T follicular helper cell (primary cell): ENCODE data around the gene ZMYND12.

Source experiments
- DNase-seq: peaks from one replicate; pipeline ENCODE4 v3.0.0-alpha.2; 2020; ENCODE audit warnings: low read depth

Gene ZMYND12

DNA sequence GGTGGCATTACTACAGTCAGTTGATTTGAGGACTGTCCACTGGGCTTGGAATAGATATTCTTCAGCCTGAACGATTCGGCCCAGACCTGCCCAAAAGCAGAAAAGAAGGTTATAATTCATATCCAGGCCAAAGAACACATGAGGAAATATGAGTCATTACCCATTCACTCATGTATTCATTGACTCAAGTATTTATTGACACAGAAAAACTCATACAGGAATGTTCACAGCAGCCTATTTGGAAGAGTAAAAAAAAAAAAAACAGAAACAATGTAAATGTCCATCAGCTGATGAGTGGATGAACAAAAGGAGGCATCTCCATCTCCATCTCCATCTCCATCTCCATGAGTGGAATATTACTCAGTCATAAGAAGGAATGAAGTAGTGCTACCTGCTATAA is 15.9 kb downstream of the ZMYND12 start:
- no peak for DNase-seq

GRCh38 chr1:42434340-42434739 is 21.5 kb downstream of the ZMYND12 start:
- no peak for DNase-seq

DNA sequence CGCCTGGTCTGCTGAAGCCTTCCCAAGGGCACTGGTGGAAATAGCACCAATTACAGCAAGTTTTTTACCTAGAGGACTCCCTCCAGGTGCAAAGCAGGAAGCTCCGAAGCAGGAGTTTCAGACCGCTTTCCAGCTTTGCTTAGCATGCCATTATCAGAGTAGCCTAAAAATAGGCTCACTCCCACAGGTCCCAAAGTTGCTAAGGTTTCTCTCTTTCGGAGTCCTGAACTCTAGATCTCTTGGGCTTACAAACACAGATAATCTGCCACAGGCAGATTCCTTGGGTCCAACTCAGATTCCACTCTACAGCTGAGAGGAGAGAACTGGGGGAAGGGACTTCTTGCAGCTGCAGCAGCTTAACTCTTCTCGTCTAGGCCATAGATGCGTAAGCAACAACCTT is 22.5 kb downstream of the ZMYND12 start:
- DNase-seq, result no peak

DNA sequence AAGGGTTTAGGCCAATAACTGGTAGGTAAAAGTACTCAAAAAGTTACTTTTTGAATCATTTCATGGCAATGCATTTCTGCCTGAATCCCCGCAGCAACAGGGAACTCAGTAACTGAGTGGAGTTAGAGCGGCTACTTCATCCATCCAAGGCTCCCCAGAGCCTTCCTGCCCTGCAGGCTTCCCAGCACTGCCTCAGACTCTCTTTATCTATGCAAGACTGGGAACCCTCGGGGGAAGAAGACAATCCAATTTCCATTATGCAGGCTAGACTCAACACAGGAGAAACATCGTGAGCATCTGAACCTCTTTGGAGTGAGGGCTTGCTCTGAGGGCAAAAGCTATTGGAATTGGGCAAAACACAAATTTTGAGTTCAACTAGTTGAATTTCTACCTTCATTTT is 23.1 kb downstream of the ZMYND12 start:
- DNase-seq, result no peak

GRCh38 chr1:42431514-42431913 is 24.3 kb downstream of the ZMYND12 start:
- DNase-seq, result no peak

- no peak for DNase-seq
Measured at GRCh38 chr1:42430286-42431135, 25.3 kb downstream of the ZMYND12 start.

DNA sequence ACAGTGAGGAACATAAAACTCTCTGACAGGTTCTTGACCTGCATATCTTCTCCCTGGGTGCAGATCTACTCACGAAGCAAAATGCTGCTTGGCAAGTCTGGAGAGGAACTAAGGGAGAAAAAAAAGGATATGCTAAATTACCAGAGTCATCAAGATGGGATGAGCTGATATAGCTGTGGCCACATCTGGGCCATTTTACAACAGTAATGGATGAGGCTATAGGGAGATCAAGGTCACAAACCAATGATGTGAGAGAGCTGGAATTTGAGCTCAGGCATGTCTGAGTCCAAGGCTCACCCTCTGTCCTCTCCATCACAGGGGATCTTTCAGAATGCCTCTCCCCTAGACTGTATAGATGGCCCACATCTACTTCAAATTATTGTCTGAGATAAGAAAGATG is 26.2 kb downstream of the ZMYND12 start:
- no peak for DNase-seq

DNA sequence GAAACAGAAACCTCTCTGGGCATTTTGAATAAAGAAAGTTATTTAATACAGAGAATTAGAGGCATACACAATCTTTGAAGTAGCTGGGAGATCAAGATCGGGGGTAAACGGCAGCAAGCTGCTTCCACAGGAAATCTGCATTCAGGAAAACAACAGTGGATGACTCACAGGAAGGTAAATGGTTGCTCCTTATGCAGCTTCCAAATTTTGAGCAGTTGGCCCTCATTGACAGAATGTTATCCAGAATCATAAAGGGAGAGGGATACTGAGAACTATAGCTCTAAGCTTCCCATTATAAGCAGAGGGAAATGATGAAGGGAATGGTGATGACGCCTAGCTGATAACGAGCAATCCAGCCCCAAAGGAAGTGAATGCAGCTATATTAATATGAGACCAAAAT is 28.6 kb downstream of the ZMYND12 start:
- DNase-seq, result no peak

DNA sequence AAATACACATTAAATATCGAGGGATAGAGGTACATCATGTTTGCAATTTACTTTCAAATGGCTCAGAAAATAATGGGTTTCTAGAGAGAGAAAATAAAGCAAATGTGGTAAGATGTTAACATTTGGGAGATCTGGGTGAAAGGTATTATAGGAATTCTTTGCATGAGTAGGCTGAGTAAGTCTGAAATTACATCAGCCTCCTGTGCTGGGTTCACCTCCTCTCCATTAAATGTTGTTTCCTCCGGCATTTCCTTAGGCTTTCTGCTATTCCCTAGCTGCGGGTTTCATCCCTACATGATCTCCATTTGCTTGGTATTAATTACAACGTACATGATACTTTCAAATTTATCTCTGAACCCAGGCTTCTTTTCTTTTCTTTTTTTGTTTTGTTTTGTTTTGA is 31.6 kb downstream of the ZMYND12 start:
- no peak for DNase-seq

DNA sequence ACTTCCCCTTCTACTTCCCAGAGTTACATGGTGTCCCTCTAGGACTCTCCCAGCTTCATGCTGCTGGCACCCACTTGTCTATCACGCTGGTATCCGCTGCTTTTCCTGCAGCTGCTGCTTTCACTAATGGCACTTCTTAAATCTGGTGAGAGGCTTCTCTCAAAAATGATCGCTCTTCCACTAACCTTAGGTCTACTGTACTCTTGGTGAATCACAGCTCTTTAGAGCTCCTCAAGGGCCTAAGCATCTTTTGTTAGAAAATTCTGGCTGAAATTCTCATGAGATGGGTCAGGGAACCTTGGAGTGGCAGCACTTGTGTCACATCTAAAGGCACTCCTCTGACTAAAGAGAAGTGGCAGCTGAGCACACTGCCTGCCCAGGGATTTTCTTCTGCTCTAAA is 32.1 kb downstream of the ZMYND12 start:
- DNase-seq, result no peak

GRCh38 chr1:42422737-42423136 is 33.1 kb downstream of the ZMYND12 start:
- no peak for DNase-seq

- no peak for DNase-seq
Measured at GRCh38 chr1:42420911-42421585, 34.8 kb downstream of the ZMYND12 start.

DNA sequence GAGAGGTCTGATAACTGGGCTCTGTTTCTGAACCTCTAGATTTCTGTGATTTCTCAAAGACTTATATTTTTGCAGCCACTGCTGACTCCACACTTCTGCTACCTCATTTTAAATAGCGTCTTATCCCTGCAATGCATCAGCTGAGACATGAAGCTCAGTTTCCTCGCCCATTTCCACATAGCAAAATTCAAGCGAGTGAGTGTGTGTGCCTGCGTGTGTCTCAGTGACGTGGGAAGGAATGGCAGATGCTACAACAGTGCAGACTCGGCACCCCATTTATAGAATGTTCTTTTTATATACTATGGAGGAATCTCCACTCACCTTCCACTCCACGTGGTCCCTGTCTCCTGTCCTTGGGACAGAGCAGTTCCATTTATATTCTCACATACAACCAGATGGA is 35.7 kb downstream of the ZMYND12 start:
- no peak for DNase-seq

DNA sequence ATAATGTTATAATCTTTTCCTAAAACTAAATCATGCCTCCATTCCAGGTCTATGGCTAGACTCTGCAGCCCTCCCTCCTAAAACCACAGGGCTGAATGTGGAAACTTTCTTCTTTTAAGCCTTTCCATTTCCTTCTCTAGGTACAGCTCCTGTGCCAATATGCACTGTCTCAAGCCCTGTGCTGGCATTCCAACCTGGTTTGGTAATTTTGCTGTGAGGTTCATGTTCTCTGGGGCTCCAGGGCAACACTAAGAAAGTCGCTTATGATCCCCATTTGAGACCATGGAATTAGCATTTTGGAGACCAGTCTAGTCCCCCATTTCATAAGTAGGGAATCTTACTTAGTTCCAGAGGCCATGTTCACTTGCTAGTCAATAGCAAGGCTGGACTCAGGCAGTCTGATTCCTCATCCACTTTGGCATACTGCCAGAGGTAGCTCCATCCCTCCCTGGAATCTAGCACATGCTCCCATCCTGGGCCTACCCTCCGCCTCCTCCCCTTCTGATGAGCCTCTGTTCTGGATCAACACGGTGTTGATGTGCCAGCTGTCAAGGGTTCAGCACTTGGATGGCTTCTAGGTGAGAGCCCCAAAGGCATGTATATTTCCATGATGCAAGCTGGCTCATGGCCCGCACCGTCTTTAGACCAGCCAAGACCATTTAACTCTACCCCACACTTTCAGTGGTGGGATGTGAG is 36.5 kb downstream of the ZMYND12 start:
- no peak for DNase-seq

DNA sequence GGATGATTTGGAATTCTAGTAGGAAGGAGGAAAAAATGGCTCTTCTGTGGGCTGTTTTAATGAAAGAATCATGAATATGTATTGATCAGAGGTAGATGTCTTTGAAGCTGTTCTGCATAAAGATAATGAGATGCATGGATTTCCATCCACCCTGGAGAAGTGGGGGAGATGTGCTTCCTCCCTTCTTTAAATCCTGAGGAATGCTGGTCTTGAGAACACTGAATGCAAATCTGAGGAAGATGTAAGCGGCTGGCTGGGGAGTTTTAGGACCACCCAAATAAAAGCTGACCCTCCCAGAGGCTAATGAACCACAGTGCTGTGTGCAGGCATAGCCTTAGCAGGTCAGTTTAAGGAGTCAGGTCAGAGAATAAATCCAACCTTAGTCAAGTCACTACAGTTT is 37.3 kb downstream of the ZMYND12 start:
- no peak for DNase-seq

DNA sequence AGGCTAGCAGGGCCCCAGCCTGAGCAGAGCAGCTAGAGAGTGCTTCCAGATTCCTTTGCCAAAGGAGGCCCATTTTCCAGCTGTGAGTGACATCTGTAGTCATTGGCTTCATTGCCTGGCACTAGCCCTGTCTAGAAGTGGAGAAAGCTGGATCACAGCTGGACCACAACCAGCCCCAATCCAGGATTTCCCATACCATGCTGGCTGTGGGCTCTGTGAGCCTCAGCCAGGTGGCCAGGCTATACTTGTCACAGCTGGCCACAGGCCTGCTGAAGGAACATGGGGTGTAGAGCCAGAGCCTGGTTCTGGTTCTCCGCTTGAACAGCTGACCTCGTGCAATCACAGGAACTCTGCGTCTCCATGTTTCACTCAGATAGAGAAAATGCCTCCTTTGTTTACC is 38.7 kb downstream of the ZMYND12 start:
- DNase-seq, result no peak

DNA sequence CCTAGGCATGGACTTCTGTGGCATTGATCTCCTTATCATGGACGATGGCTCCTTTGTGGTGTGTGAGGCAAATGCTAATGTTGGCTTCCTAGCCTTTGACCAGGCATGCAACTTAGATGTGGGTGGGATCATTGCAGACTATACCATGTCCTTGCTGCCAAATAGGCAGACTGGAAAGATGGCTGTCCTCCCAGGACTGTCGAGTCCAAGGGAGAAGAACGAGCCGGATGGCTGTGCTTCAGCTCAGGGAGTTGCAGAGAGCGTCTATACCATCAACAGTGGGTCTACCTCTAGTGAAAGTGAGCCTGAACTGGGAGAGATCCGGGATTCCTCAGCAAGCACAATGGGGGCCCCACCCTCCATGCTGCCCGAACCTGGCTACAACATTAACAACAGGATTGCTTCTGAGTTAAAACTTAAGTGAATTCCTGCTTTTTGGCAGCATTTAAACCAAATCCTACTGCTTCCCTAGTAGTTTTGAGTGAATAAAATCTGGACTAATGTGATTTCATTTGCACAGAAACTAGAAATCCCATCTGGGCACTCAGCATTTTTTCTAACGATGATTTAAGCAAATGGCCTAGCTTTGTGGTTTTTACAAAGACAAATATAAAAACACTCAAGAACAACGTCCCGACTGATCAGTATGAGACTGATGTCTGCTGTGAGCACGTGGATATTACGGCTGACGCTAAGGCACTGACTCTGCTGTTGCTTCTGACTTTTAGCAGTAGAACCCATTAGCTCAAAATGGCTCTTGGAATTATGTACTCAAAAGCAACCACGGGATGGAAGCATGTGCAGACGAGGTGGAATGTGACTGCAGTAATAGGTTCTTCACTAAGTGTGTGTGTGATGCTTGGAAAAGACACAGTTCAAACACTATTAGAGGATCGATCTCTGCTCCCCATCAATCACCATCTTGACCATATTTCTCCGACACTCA is 41.0 kb downstream of the ZMYND12 start:
- DNase-seq, result no peak

DNA sequence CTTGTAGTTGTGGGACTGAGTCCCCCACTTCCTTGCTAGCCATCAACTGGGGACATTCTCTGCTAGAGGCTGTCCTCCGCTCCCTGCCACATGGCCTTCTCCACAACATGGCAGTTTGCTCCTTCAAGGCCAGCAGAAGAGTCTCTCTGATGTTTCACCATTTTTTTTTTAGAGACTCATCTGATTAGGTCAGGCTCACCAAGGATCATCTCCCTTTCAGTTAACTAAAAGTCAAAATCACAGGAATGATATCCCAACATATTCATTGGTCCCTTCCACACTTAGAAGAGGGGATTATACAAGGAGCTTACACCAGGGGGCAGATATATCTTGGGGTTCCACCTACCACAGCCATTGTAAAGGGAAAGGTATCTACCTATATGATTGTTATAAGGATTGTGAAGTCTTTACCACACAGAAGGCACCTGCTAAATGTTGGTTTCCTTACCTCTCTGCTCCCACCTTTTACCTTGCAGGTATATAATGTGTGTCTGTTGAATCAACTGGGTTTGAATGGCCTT is 51.9 kb downstream of the ZMYND12 start:
- no peak for DNase-seq

GRCh38 chr1:42399315-42400100 is 56.3 kb downstream of the ZMYND12 start:
- DNase-seq, result no peak

- DNase-seq, result no peak
Measured at GRCh38 chr1:42392967-42393848, 62.6 kb downstream of the ZMYND12 start.
